Measurements from ENCODE around the gene SERHL2. TPM values are rescaled to one million over a fixed set of nuclear protein-coding genes. Genes with fewer than 3 reads are reported as not detected.
A peak's percentile ranks its signal among the peaks of the same experiment; 100 is the strongest.

The SERHL2 gene
- total and polyA plus RNA-seq, 12 donors = 1.1 to 11.6 (median 5.6) TPM

- intact Hi-C loops (cut with DNase I) = no loop called here
- Histone ChIP-seq H3K27ac (peak overlapping the region in 2 of 5 donors; percentile 47 to 58), H3K36me3 (replicated peaks in 1 of 2) (peaks cover 0 to 14% of the 10 kb centered on the region in 2 donors), H3K9me3 (replicated peaks in 1 of 3) (no peaks in the 10 kb centered on the region), H3K4me1 (replicated peaks in 1 of 2) (peaks cover 26 to 32% of the 10 kb centered on the region in 2 donors), H3K4me3 (no peak overlapping the region), H3K27me3 (no peaks in the 10 kb centered on the region)
- TF ChIP-seq POLR2A (IDR thresholded peaks at IDR 0.05) (no peak), CTCF (IDR thresholded peaks at IDR 0.05) (no peak)
- DNase-seq = peak in 1 of 7 donors; percentile 69
- 48 to 66% (median 57%) methylated on average over 17 to 20 of the region's 20 CpGs for WGBS, 4 donors
Measured at GRCh38 chr22:42617155-42617983, 63.6 kb downstream of the SERHL2 start.

GRCh38 chr22:42619261-42620063, 65.7 kb downstream of the SERHL2 start:
- Histone ChIP-seq H3K9me3 (replicated peaks in 1 of 3) (no peaks in the 10 kb centered on the region), H3K4me3 (no peak overlapping the region), H3K4me1 (replicated peaks in 1 of 2) (peaks cover 11 to 16% of the 10 kb centered on the region in 2 donors), H3K36me3 (replicated peaks in 1 of 2) (peaks cover 0 to 33% of the 10 kb centered on the region in 2 donors), H3K27me3 (no peaks in the 10 kb centered on the region), H3K27ac (peak overlapping the region in 2 of 5 donors; percentile 66 to 82)
- TF ChIP-seq POLR2A (IDR thresholded peaks at IDR 0.05) (no peak), CTCF (IDR thresholded peaks at IDR 0.05) (no peak)
- intact Hi-C loops (cut with DNase I) = no loop called here
- no peak for DNase-seq
- WGBS, 4 donors = 89 to 94% (median 91%) methylated on average over 18 to 35 of the region's 35 CpGs

- TF ChIP-seq POLR2A (IDR thresholded peaks at IDR 0.05) (no peak), CTCF (IDR thresholded peaks at IDR 0.05) (no peak)
- peaks cover 11 to 16% of the 10 kb centered on the region in 2 donors for H3K4me1 ChIP-seq (replicated peaks in 1 of 2)
- intact Hi-C loops (cut with DNase I) = no loop called here
- DNase-seq = no peak
- H3K4me3 ChIP-seq = no peak overlapping the region
- peak overlapping the region in 4 of 5 donors; percentile 43 to 82 (median 62) for H3K27ac ChIP-seq
- H3K9me3 ChIP-seq (replicated peaks in 1 of 3) = no peaks in the 10 kb centered on the region
- WGBS, 4 donors = 92 to 100% (median 92%) methylated on average over 2 to 4 of the region's 4 CpGs
- no peaks in the 10 kb centered on the region for H3K27me3 ChIP-seq
- H3K36me3 ChIP-seq (replicated peaks in 1 of 2) = peaks cover 0 to 39% of the 10 kb centered on the region in 2 donors
Measured at GRCh38 chr22:42620084-42620483, 66.3 kb downstream of the SERHL2 start.

- Histone ChIP-seq H3K4me3 (no peak overlapping the region), H3K4me1 (replicated peaks in 1 of 2) (peaks cover 6 to 10% of the 10 kb centered on the region in 2 donors), H3K27me3 (no peaks in the 10 kb centered on the region), H3K36me3 (replicated peaks in 1 of 2) (peaks cover 0 to 54% of the 10 kb centered on the region in 2 donors), H3K27ac (peak overlapping the region in 4 of 5 donors; percentile 27 to 82 (median 54)), H3K9me3 (replicated peaks in 1 of 3) (no peaks in the 10 kb centered on the region)
- DNase-seq = peak; percentile 72 to 87 (median 82)
- 23 to 66% (median 51%) methylated on average over 2 to 11 of the region's 11 CpGs for WGBS, 4 donors
- intact Hi-C loops (cut with DNase I) = no loop called here
- TF ChIP-seq POLR2A (IDR thresholded peaks at IDR 0.05) (no peak), CTCF (IDR thresholded peaks at IDR 0.05) (peak; percentile 69 to 90 (median 86))
Measured at GRCh38 chr22:42621505-42622002, 67.8 kb downstream of the SERHL2 start.
